HEK293 (cell line): ENCODE measurements around the gene GOLGA6L25.
A peak's percentile ranks its signal among the peaks of the same experiment; 100 is the strongest.
"Not testable (repeated sequence)": the region's sequence is repeated elsewhere in the genome, so short reads cannot be mapped to it uniquely, and the experiment has no call there.

Experiments used
- CTCF ChIA-PET: fragments of 350-600 bp; formaldehyde crosslinking; extraction: SDS; loops from one replicate; lab custom pipeline; 2021; ENCODE audit warnings: antibody characterized with exemption; lab: Yijun Ruan, JAX
- POLR2A ChIA-PET: fragments of 300-600 bp; formaldehyde crosslinking; extraction: SDS; loops from one replicate; lab custom pipeline; 2020; ENCODE audit warnings: antibody characterized with exemption, inconsistent platforms; lab: Yijun Ruan, JAX
- H3K27ac ChIP-seq: fragments of 200-500 bp; sonication (Bioruptor generic); 2 replicates; pipeline ENCODE4 v1.5.1; 2014; ENCODE audit warnings: low read depth, low read length, control low read depth, inconsistent platforms; ENCODE audit errors: extremely low read depth
- H3K36me3 ChIP-seq, 2 experiments: fragments of 200-500 bp in 1 of 2; sonication (Bioruptor generic) in 1 of 2; 1 replicate in 1 of 2; 2 replicates in 1 of 2; pipeline ENCODE4 v1.5.1; 2014 to 2017; ENCODE audit warnings: inconsistent platforms in 2 of 2, low read length in 2 of 2; ENCODE audit not compliant: control insufficient read depth in 2 of 2, insufficient read depth in 1 of 2
- H3K4me1 ChIP-seq: fragments of 200-500 bp; sonication (Bioruptor generic); 2 replicates; pipeline ENCODE4 v1.5.1; 2014; ENCODE audit warnings: mild to moderate bottlenecking, low read length, inconsistent platforms; ENCODE audit not compliant: control insufficient read depth, insufficient read depth
- H3K4me3 ChIP-seq: 2 replicates; pipeline ENCODE4 v1.5.1; 2011; ENCODE audit warnings: low read depth, mild to moderate bottlenecking, control low read depth, low read length, moderate library complexity
- H3K9me3 ChIP-seq: fragments of 200-500 bp; sonication (Bioruptor generic); 2 replicates; pipeline ENCODE4 v1.5.1; 2014; ENCODE audit warnings: low read depth, low read length, inconsistent platforms; ENCODE audit not compliant: control insufficient read depth, insufficient read depth
- ZBTB17 ChIP-seq: fragments of 450-650 bp; formaldehyde crosslinking; IDR thresholded peaks from 2 replicates; pipeline ENCODE4 v1.5.1; 2016; ENCODE audit warnings: missing biosample characterization, missing genetic modification characterization
- ZNF335 ChIP-seq: fragments of 450-650 bp; formaldehyde crosslinking; conservative IDR thresholded peaks from 2 replicates; pipeline ENCODE4 v1.5.1; 2016; ENCODE audit warnings: missing biosample characterization, missing genetic modification characterization
- ZNF366 ChIP-seq: fragments of 450-650 bp; formaldehyde crosslinking; conservative IDR thresholded peaks from 2 replicates; pipeline ENCODE4 v1.5.1; 2016; ENCODE audit warnings: missing biosample characterization, missing genetic modification characterization
- TF ChIP-seq, protein P1 (sequence below): fragments of 450-650 bp; formaldehyde crosslinking; optimal IDR thresholded peaks from 2 replicates; pipeline ENCODE3; 2016; ENCODE audit warnings: missing biosample characterization, mild to moderate bottlenecking, missing genetic modification characterization
- TF ChIP-seq, protein P2 (sequence below): fragments of 450-650 bp; formaldehyde crosslinking; conservative IDR thresholded peaks from 2 replicates; pipeline ENCODE4 v1.5.1; 2016; ENCODE audit warnings: low read depth, missing biosample characterization, missing genetic modification characterization
- TF ChIP-seq, protein P3 (sequence below): fragments of 450-650 bp; formaldehyde crosslinking; IDR thresholded peaks from 2 replicates; pipeline ENCODE4 v1.5.1; 2017; ENCODE audit warnings: missing biosample characterization, missing genetic modification characterization

GOLGA6L25 gene

DNA sequence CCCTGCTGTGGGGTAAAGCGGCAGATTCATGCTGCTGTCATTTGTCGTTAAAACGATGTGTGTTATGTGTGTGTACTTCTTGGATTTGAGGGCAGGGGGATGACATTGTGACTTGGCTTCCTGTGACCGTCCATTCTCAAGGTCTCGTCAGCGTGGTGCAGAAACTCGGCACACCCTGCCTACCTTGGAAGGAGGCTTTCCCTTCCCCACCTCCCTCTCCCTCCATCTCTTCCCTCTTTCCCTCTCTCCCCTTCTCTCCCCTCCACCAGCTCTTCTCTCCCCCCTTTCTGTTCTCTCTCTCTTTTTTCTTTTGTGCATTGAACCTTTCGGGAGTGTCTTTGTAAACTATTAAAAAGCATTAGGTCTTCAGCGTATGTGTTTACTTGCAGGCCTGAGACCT lies 36.4 kb downstream of the GOLGA6L25 start:
- H3K9me3 ChIP-seq, H3K36me3 ChIP-seq, CTCF ChIA-PET, H3K4me1 ChIP-seq, H3K27ac ChIP-seq, POLR2A ChIA-PET: not testable (repeated sequence)
- H3K4me3 ChIP-seq = peak overlapping the region; percentile 32
- TF ChIP-seq, protein P1, sequence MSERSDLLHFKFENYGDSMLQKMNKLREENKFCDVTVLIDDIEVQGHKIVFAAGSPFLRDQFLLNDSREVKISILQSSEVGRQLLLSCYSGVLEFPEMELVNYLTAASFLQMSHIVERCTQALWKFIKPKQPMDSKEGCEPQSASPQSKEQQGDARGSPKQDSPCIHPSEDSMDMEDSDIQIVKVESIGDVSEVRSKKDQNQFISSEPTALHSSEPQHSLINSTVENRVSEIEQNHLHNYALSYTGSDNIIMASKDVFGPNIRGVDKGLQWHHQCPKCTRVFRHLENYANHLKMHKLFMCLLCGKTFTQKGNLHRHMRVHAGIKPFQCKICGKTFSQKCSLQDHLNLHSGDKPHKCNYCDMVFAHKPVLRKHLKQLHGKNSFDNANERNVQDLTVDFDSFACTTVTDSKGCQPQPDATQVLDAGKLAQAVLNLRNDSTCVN (tag by site-specific recombination) = peak; percentile 21
- TF ChIP-seq, protein P2, sequence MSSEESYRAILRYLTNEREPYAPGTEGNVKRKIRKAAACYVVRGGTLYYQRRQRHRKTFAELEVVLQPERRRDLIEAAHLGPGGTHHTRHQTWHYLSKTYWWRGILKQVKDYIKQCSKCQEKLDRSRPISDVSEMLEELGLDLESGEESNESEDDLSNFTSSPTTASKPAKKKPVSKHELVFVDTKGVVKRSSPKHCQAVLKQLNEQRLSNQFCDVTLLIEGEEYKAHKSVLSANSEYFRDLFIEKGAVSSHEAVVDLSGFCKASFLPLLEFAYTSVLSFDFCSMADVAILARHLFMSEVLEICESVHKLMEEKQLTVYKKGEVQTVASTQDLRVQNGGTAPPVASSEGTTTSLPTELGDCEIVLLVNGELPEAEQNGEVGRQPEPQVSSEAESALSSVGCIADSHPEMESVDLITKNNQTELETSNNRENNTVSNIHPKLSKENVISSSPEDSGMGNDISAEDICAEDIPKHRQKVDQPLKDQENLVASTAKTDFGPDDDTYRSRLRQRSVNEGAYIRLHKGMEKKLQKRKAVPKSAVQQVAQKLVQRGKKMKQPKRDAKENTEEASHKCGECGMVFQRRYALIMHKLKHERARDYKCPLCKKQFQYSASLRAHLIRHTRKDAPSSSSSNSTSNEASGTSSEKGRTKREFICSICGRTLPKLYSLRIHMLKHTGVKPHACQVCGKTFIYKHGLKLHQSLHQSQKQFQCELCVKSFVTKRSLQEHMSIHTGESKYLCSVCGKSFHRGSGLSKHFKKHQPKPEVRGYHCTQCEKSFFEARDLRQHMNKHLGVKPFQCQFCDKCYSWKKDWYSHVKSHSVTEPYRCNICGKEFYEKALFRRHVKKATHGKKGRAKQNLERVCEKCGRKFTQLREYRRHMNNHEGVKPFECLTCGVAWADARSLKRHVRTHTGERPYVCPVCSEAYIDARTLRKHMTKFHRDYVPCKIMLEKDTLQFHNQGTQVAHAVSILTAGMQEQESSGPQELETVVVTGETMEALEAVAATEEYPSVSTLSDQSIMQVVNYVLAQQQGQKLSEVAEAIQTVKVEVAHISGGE (tag by site-specific recombination) = 0 out of 2 replicates have a peak, but pooled peaks have one; percentile 29
- TF ChIP-seq ZBTB17 (0 out of 2 replicates have a peak, but pooled peaks have one; percentile 15), ZNF366 (tag by site-specific recombination) (peak; percentile 74), ZNF335 (peak; percentile 42; the same call in 1 of the 2 replicates)
- TF ChIP-seq, protein P3, sequence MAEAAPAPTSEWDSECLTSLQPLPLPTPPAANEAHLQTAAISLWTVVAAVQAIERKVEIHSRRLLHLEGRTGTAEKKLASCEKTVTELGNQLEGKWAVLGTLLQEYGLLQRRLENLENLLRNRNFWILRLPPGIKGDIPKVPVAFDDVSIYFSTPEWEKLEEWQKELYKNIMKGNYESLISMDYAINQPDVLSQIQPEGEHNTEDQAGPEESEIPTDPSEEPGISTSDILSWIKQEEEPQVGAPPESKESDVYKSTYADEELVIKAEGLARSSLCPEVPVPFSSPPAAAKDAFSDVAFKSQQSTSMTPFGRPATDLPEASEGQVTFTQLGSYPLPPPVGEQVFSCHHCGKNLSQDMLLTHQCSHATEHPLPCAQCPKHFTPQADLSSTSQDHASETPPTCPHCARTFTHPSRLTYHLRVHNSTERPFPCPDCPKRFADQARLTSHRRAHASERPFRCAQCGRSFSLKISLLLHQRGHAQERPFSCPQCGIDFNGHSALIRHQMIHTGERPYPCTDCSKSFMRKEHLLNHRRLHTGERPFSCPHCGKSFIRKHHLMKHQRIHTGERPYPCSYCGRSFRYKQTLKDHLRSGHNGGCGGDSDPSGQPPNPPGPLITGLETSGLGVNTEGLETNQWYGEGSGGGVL (tag by site-specific recombination) = peak; percentile 66

DNA sequence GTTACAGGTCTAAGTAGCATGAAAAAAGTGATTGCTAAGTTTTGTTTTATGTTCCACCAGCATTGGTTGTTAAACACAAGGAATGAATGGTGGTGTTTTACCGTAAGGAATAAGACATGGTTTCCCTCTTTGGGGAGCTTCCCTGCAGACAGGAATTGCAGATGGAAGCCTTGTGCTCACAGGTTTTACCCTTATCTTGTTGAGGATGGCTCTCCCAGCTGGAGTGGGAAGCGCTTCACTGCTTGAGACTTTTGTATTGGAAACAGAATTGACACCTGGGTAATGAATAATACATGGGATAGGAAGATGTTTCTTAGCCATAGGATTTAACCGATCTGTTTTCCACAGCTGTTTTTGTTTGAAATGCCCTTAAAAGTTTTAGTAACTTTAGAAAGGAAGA lies 39.0 kb downstream of the GOLGA6L25 start:
- CTCF ChIA-PET, H3K27ac ChIP-seq, H3K4me3 ChIP-seq, H3K36me3 ChIP-seq, H3K4me1 ChIP-seq, POLR2A ChIA-PET, H3K9me3 ChIP-seq: not testable (repeated sequence)

DNA sequence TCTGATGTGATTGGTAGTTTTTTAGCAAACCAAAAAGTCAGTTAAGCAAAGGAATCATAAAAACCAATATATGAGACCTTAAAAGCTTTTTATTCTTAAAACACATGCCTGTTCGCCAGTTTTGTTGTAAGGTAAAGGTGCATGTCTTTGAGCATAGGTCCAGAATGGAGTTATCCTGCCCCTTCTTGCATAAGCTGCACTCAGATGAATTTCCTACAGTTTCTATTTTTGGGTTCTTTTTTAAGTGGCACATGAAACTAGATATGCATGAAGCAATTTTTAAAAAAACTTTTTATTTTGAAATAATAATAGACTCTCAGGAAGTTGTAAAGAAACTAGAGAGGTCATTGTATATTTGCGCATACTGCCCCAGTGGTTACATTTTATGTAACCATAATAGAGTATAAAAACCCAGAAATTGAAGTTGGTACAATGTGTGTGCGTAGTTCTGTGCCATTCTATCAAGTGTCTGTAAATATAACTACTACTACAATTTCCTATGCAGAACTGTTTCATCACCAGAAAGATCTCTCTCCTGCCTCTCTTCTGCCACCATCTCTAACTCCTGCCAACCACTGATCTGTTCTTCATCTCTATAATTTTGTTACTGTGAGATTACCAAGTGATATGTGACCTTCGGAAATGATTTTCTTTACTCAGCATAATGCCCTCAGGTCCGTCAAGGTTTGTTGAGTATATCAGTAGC lies 40.2 kb downstream of the GOLGA6L25 start:
- H3K4me1 ChIP-seq, H3K27ac ChIP-seq, CTCF ChIA-PET, H3K9me3 ChIP-seq, POLR2A ChIA-PET, H3K36me3 ChIP-seq, H3K4me3 ChIP-seq: not testable (repeated sequence)

DNA sequence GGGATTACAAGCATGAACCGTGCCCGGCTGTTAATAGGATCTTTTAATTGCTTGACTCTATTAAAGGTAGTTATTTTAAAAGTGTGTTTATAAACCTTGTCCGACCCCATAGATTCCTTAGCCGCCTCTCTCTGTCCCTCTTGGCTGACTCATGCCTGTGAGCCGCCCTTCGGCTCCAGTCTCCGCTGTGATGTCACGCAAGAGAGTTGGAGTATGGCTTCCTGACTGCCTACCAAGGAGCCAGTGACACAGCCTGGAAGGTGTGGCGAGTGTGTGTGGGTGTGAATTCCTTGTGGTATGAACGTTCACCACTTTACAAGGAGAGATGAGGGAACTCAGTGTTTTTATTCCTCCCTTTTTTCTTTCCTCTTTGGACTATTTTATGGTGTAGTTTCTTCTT lies 44.1 kb downstream of the GOLGA6L25 start:
- H3K27ac ChIP-seq, H3K36me3 ChIP-seq, H3K4me1 ChIP-seq, CTCF ChIA-PET, H3K9me3 ChIP-seq, H3K4me3 ChIP-seq, POLR2A ChIA-PET: not testable (repeated sequence)

DNA sequence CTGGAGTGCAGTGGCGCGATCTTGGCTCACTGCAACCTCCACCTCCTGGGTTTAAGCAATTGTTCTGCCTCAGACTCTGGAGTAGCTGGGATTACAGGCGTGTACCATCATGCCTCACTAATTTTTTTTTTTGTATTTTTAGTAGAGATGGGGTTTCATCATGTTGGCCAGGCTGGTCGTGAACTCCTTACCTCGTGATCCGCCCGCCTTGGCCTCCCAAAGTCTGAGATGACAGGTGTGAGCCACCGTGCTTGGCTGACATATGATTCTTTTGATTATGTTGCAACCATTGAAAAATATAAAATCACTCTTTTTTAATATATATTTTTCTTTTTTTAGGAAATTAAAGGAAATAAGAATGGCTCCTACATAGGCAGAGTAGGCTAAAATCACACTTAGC lies 44.8 kb downstream of the GOLGA6L25 start:
- POLR2A ChIA-PET, CTCF ChIA-PET, H3K27ac ChIP-seq, H3K4me3 ChIP-seq, H3K4me1 ChIP-seq, H3K36me3 ChIP-seq, H3K9me3 ChIP-seq: not testable (repeated sequence)

DNA sequence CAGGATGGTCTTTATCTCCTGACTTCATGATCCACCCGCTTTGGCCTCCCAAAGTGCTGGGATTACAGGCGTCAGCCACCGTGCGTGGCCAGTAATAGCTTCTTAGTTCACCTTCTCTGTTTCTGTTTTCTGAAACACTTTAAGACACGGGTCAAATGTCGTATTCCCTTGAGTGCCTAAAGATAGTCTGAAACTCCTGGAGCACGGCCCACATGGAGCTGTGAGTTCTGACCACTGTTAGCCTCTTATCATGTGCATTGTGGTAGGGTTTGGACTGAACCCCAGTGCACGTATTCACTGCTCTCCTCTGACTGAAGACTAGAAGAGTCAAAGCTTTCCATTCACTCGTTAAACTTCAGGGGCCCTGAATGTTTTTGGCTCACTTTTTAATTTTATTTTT lies 48.8 kb downstream of the GOLGA6L25 start:
- H3K36me3 ChIP-seq, H3K27ac ChIP-seq, CTCF ChIA-PET, H3K4me1 ChIP-seq, H3K4me3 ChIP-seq, POLR2A ChIA-PET, H3K9me3 ChIP-seq: not testable (repeated sequence)
